GM20000 (cell line): ENCODE measurements around the gene ABTB1.

Experiments used
- DNase-seq: peaks from one replicate; pipeline ENCODE4 v3.0.0; 2012; ENCODE audit warnings: low spot score
- CTCF ChIP-seq: IDR thresholded peaks from 2 replicates; pipeline ENCODE4 v1.5.1; 2012; ENCODE audit warnings: mild to moderate bottlenecking, control low read depth; ENCODE audit errors: extremely low read depth, missing control alignments

ABTB1 gene

DNA sequence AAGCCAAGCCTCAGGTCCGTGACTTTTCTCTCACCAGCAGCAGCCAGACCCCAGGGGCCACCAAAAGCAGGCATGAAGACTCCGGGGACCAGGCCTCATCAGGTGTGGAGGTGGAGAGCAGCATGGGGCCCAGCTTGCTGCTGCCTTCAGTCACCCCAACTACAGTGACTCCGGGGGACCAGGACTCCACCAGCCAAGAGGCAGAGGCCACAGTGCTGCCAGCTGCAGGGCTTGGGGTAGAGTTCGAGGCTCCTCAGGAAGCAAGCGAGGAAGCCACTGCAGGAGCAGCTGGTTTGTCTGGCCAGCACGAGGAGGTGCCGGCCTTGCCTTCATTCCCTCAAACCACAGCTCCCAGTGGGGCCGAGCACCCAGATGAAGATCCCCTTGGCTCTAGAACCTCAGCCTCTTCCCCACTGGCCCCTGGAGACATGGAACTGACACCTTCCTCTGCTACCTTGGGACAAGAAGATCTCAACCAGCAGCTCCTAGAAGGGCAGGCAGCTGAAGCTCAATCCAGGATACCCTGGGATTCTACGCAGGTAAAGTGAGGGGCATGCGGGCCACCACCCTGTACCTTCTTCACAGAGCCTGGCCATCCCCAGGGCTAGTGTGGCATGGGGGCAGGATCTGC lies 12.0 kb upstream of the ABTB1 start:
- TF ChIP-seq CTCF, result no peak
- no peak for DNase-seq

- TF ChIP-seq CTCF, result no peak
- no peak for DNase-seq
Observed at GRCh38 chr3:127661600-127661999, 11.2 kb upstream of the ABTB1 start.

GRCh38 chr3:127662001-127662469 lies 10.7 kb upstream of the ABTB1 start:
- no peak for DNase-seq
- TF ChIP-seq CTCF, result no peak

GRCh38 chr3:127663151-127663550 lies 9.6 kb upstream of the ABTB1 start:
- TF ChIP-seq CTCF, result no peak
- DNase-seq, result no peak

DNA sequence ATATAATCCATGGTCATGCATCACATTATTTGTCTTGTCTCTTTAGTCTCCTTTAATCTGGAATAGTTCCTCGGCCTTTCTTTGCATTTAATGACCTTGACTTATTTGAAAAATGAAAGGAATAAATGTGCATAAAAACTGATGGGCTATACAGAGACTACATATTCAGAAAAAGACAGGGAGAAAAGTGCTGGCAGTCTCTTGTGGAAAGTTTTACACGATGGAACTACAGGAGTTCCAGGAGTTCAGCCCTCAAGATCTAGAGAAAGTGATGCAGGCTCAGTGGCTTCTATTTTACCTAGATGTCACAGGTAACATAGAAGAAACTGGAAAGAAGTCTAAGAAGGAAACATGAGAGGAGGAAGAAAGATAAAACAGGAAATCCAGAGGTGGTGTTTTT lies 7.6 kb upstream of the ABTB1 start:
- DNase-seq, result no peak
- TF ChIP-seq CTCF, result no peak

DNA sequence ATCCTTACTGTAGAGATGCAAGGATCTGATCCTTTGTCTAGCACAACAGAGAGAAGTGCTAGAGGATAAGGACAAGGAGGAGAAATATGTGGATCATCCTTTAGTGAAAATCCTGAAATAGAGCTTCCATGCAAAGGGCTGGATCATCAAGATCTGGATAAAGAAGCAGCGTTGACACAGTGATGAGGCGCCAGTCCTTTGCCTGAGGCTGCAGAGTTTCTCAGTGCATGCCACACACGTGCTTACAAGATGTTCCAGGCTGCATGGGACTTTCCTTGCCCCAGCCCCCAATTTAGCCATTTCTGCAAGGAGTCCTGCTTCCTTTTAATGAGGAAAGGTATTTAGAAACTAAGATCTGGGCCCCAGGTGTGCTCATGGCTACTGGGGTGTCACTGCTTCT lies 7.2 kb upstream of the ABTB1 start:
- DNase-seq, result no peak
- TF ChIP-seq CTCF, result no peak

- no peak for TF ChIP-seq CTCF
- DNase-seq, result no peak
Observed at GRCh38 chr3:127666676-127667075, 6.1 kb upstream of the ABTB1 start.
